ENCODE data around the gene ATP5F1A. TPM values are rescaled to one million over a fixed set of nuclear protein-coding genes. Genes with fewer than 3 reads are reported as not detected.

Gene ATP5F1A
- total RNA-seq, 1 donor from 2014 or later, result 273 TPM

DNA sequence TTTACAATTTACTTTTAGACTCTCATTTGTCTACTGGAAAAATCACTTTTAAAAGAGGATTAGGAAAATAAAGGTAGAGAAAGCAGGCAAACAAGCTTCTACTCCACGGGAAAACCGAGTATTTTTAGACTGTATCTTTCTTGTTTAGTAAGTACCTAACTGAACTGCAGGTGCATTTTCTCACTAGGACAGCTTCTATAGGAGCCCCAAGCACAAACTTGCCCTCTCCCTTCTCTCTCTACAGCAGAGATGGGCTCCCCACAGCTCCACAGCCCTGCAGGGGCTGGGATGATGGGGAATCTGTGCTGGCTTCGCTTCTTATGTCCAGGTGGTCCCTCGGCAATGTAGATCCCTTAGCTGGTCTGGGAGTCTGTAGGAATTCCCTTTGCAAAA is 42.3 kb downstream of the ATP5F1A start:
- Histone ChIP-seq H3K27me3 (no peaks in the 10 kb centered on the region), H3K27ac (no peak overlapping the region), H3K4me3 (no peak overlapping the region), H3K36me3 (no peaks in the 10 kb centered on the region), H3K9me3 (no peaks in the 10 kb centered on the region), H3K4me1 (peaks cover 0 to 7% of the 10 kb centered on the region in 2 donors)
- TF ChIP-seq, protein P1, sequence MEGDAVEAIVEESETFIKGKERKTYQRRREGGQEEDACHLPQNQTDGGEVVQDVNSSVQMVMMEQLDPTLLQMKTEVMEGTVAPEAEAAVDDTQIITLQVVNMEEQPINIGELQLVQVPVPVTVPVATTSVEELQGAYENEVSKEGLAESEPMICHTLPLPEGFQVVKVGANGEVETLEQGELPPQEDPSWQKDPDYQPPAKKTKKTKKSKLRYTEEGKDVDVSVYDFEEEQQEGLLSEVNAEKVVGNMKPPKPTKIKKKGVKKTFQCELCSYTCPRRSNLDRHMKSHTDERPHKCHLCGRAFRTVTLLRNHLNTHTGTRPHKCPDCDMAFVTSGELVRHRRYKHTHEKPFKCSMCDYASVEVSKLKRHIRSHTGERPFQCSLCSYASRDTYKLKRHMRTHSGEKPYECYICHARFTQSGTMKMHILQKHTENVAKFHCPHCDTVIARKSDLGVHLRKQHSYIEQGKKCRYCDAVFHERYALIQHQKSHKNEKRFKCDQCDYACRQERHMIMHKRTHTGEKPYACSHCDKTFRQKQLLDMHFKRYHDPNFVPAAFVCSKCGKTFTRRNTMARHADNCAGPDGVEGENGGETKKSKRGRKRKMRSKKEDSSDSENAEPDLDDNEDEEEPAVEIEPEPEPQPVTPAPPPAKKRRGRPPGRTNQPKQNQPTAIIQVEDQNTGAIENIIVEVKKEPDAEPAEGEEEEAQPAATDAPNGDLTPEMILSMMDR (IDR thresholded peaks at IDR 0.05), result no peak
- no peak for DNase-seq (ENCODE audit: low spot score in 2 of 2)
- intact Hi-C loops (cut with DNase I), result no loop called here

DNA sequence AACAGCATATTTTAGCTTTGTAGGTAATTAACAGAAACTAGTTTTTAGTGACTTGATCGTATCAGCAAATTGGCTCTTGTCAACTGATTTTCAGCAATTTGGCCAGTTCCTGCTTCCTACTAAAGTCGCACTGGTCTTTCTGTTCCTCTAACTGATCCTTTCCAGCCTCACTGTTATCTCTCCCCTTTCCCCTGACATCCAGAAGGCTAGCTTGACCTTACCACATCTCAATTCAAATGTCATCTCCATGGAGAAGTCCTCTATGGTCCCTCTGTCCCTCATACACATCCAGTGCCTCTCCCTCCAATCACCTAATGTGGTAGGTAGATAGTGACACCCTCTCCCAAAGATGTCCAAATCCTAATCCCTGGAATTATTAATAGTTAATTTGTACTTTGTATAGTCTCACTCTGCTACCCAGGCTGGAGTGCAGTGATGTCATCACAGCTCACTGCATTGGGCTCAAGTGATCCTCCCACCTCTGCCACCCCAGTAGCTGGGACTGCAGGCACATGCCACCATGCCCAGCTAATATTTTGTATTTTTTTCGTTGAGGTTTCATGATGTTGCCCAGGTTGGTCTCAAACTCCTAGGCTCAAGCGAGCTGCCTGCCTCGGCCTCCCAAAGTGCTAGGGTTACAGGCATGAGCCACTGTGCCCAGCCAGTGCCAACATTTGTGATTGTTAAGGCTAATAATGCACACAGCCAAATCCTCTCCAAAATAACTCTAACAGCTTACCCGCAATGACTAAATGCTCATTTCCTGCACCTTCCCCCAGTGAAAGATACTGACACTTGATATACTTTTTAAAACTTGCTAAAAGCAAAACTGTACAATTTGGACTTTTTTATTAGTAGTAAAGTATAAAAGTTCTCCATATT is 42.9 kb downstream of the ATP5F1A start:
- Histone ChIP-seq H3K4me3 (no peak overlapping the region), H3K9me3 (no peaks in the 10 kb centered on the region), H3K27me3 (no peaks in the 10 kb centered on the region), H3K4me1 (peaks cover 0 to 7% of the 10 kb centered on the region in 2 donors), H3K36me3 (no peaks in the 10 kb centered on the region), H3K27ac (no peak overlapping the region)
- no peak for DNase-seq (ENCODE audit: low spot score in 2 of 2)
- TF ChIP-seq, protein P1 (IDR thresholded peaks at IDR 0.05), result no peak
- intact Hi-C loops (cut with DNase I), result no loop called here

DNA sequence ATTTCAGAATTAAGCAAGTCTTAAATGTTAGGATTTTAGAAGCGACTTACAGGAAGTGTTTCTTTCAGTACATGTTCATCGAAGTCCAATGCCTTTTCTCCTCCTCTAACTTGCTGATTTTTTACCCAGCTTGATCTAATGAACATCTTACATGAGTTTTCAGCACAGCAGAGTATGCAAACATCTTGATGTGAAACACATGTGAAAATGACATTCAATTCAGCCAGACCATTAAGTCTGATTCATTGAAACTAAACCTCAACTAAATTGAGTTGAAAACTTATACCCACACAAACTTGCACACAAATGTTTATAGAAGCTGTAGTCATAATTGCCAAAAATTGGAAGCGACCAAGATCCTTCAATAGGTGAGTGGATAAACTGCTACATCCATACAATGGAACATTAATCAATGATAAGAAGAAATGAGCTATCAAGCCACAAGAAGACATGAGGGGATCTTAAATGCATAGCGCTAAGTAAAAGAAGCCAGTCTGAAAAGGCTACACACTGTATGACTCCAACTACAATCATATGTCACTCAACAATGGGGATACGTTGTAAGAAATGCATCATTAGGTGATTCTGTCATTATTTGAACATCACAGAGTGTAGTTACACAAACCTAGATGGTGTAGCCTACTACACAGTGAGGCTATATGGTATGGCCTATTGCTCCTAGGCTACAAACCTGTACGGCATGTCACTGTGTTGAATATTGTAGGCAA is 44.6 kb downstream of the ATP5F1A start:
- Histone ChIP-seq H3K9me3 (no peaks in the 10 kb centered on the region), H3K4me1 (peaks cover 0 to 7% of the 10 kb centered on the region in 2 donors), H3K36me3 (no peaks in the 10 kb centered on the region), H3K27ac (no peak overlapping the region), H3K4me3 (no peak overlapping the region), H3K27me3 (no peaks in the 10 kb centered on the region)
- TF ChIP-seq, protein P1 (IDR thresholded peaks at IDR 0.05), result no peak
- intact Hi-C loops (cut with DNase I), result no loop called here
- DNase-seq (ENCODE audit: low spot score in 2 of 2), result no peak

DNA sequence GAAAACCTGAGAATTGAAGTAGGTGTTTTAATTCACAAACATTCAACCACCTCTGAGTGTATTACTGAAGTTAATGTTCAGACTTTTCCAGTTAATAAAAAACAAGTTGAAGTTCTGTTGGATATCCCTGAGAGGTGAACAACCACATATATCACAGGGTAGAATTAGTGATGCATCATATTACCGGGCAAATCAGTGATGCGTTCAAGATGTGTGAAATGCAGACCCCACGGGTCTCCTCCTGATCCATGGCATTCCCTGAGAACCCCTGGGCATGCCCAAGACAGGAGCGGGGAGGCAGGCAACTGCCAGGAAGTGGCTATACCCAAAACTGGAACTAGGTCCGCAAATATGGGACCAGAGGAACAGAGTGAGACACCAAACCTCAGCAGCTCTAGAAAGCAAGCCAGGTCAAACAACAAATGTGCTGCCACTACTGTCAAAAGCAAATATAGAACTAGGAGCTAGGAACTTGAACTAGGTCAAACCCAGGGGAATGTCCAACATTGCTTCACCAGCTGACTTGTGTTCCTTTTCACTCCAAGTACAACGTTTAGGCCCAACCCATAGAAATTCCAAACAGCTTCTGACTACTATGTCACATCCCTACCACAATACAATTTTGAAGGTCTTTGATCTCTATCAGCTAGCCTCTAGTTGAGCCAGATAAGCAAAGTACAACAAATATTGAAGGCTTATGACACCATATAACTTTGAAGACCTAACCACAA is 46.2 kb downstream of the ATP5F1A start:
- intact Hi-C loops (cut with DNase I), result no loop called here

DNA sequence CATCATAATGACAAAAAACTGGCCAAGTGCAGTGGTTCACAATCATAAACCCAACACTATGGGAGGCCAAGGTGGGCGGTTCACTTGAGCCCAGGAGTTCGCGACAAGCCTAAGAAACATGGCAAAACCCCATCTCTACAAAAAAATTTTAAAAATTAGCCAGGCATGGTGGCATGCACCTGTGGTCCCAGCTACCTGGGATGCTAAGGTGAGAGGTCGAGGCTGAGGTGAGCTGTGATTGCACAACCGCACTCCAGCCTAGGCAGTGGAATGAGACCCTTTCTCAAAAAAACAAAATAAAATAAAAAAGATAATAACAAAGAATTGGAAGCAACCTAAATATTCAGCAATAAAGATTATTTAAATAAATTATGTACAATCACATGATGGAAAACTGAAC is 47.8 kb downstream of the ATP5F1A start:
- no peaks in the 10 kb centered on the region for H3K27me3 ChIP-seq
- no peaks in the 10 kb centered on the region for H3K36me3 ChIP-seq
- H3K27ac ChIP-seq, result no peak overlapping the region
- no peak overlapping the region for H3K4me3 ChIP-seq
- TF ChIP-seq, protein P1 (IDR thresholded peaks at IDR 0.05), result no peak
- DNase-seq (ENCODE audit: low spot score in 2 of 2), result no peak
- H3K9me3 ChIP-seq, result no peaks in the 10 kb centered on the region
- intact Hi-C loops (cut with DNase I), result no loop called here
- H3K4me1 ChIP-seq, result peaks cover 0 to 7% of the 10 kb centered on the region in 2 donors

More for the DNA sequence above, 46.2 kb downstream of the ATP5F1A start:
- TF ChIP-seq, protein P1 (IDR thresholded peaks at IDR 0.05), result no peak
- no peak for DNase-seq (ENCODE audit: low spot score in 2 of 2)
- peaks cover 0 to 7% of the 10 kb centered on the region in 2 donors for H3K4me1 ChIP-seq
- H3K27me3 ChIP-seq, result no peaks in the 10 kb centered on the region
- H3K9me3 ChIP-seq, result no peaks in the 10 kb centered on the region
- H3K27ac ChIP-seq, result peak overlapping the region in 1 of 2 donors; percentile 31
- H3K36me3 ChIP-seq, result no peaks in the 10 kb centered on the region
- H3K4me3 ChIP-seq, result no peak overlapping the region

Data from ascending aorta (tissue), 2 donors.